ENCODE results near the gene SPATA31A7. TPM values are rescaled to one million over a fixed set of nuclear protein-coding genes. Genes with fewer than 3 reads are reported as not detected.

The SPATA31A7 gene
- not detected in 2 replicates for total RNA-seq

DNA sequence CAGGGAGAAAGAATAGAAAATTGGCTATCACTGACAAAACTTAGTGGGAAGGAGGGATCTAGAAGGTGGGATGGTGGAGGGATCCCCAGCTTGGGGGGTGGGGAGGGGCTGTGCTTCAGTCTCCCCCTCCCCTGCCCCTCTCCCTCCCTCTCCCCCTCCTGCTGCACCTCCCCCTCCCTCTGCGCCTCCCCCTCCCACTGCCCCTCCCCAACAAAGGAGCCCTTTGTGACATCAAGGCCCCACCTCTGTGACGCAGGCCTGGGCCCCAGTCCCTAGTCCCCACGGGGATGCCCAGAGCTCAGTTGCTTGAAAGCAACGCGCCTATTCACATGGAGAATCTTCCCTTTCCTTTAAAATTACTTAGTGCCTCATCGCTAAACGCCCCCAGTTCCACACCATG, at the start of gene SPATA31A7:
Gene SPATA31A7, plus strand, starts transcription at position 301 of the 400 bp plus-strand sequence. Its CDS starts 29 bp downstream, at position 330.

All from tracheal epithelial cell (primary cell).